H1 (cell line): ENCODE results near the gene TBC1D22A.

Experiments
- ATF3 ChIP-seq: IDR thresholded peaks from 2 replicates; pipeline ENCODE4 v1.6.1; 2011; ENCODE audit warnings: low read depth, mild to moderate bottlenecking, low read length; ENCODE audit not compliant: insufficient read depth
- CHD1 ChIP-seq: IDR thresholded peaks from 2 replicates; pipeline ENCODE4 v1.6.1; 2012; ENCODE audit warnings: low read depth, low read length, improper control_type of control experiment
- CTCF ChIP-seq, 3 experiments: IDR thresholded peaks; 1 replicate in 2 of 3; 2 replicates in 1 of 3; pipeline versions ENCODE4 v1.5.1 to v1.6.1; 2011; ENCODE audit warnings: low read length in 3 of 3, mild to moderate bottlenecking in 3 of 3, inconsistent platforms in 2 of 3, low read depth in 1 of 3, moderate library complexity in 1 of 3; ENCODE audit not compliant: insufficient read depth in 1 of 3; ENCODE audit errors: control extremely low read depth in 1 of 3
- EP300 ChIP-seq, 2 experiments: IDR thresholded peaks; 1 replicate in 1 of 2; 2 replicates in 1 of 2; pipeline ENCODE4 v1.6.1; 2011 to 2012; ENCODE audit warnings: low read depth in 2 of 2, low read length in 2 of 2, mild to moderate bottlenecking in 2 of 2, borderline replicate concordance in 1 of 2, inconsistent platforms in 1 of 2, moderate library complexity in 1 of 2
- EZH2 ChIP-seq: fragments of 200-600 bp; sonication (generic); IDR thresholded peaks from 2 replicates; pipeline ENCODE4 v1.7.1; 2012; ENCODE audit warnings: low read depth, mild to moderate bottlenecking, moderate library complexity, low read length, inconsistent platforms; ENCODE audit not compliant: severe bottlenecking
- POLR2A ChIP-seq, 2 experiments: IDR thresholded peaks; 1 replicate in 1 of 2; 2 replicates in 1 of 2; pipeline ENCODE4 v1.6.1; 2011; ENCODE audit warnings: low read depth in 2 of 2, low read length in 2 of 2, mild to moderate bottlenecking in 2 of 2; ENCODE audit errors: control extremely low read depth in 1 of 2
- POLR2AphosphoS5 ChIP-seq: IDR thresholded peaks from 2 replicates; pipeline ENCODE4 v1.6.1; 2011; ENCODE audit warnings: low read depth, low read length
- SIN3A ChIP-seq, 2 experiments: IDR thresholded peaks in 1 of 2; conservative IDR thresholded peaks in 1 of 2; 2 replicates each; pipeline ENCODE4 v1.6.1; 2011 to 2012; ENCODE audit warnings: low read length in 2 of 2, improper control_type of control experiment in 1 of 2, low read depth in 1 of 2, mild to moderate bottlenecking in 1 of 2
- TBP ChIP-seq: IDR thresholded peaks from 2 replicates; pipeline ENCODE4 v1.6.1; 2011; ENCODE audit warnings: low read depth, low read length, improper control_type of control experiment

DNA sequence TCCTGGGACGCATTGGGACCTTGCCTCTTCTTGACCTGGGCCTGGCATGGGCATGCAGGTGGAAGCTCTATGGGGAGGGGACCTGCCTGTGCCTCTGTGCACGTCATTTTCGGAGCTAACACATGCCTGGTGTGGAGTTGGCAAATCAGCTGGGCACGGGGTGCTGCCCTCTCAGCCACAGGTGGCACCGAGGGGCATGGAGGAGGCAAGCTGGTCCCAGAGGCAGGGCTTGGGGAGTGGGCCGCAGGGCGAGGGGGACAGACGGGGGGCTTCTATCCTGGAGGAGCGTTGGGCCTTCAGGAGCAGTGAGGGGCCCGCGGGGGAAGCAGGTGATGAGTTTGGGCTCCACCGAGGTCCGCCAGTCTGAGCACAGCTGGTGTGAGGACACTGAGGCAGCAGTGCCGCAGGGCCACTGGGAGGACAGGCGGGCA is 362.0 kb downstream of the TBC1D22A start:
- TF ChIP-seq POLR2AphosphoS5 (no peak), CHD1 (no peak), SIN3A (conservative IDR thresholded peaks at IDR 0.05 in 1 of 2, IDR thresholded peaks at IDR 0.05 in 1 of 2; ENCODE audit: low read depth in 1 of 2, low read length in 2 of 2) (no peak), EZH2 (no peak), TBP (no peak), CTCF (IDR thresholded peaks at IDR 0.05; ENCODE audit: control extremely low read depth in 1 of 3, insufficient read depth in 1 of 3, low read depth in 1 of 3, low read length in 3 of 3) (no peak), EP300 (IDR thresholded peaks at IDR 0.05; ENCODE audit: borderline replicate concordance in 1 of 2, low read depth in 2 of 2, low read length in 2 of 2) (no peak), POLR2A (IDR thresholded peaks at IDR 0.05; ENCODE audit: control extremely low read depth in 1 of 2, low read depth in 2 of 2, low read length in 2 of 2) (no peak), ATF3 (no peak)
